ENCODE data around the gene TBX10. TPM values are rescaled to one million over a fixed set of nuclear protein-coding genes. Genes with fewer than 3 reads are reported as not detected.

The TBX10 gene
- polyA plus RNA-seq (not detected in 2 replicates), polyA minus RNA-seq (not detected in 2 replicates)

DNA sequence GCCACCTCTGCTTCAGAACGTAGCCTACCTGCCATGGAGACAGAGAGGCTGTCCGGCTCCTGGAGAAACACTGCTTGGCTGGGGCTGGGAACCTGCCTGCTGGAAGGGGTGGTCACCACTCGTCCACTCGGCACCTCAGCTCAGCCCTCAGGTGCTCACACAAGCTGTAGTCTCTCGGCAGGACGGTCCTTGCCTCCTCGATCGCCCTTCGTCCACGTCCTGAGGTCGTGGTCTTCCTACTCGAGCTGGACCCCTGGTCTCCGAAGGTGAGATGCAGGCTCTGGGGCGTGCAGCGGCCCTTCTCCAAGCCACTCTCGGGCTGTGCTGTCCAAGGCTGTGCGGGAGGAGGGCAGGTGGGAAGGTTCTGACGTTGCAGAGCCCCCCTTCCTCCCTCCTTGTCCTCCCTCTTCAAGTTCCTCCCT lies at the start of gene TBX10:
TBX10 (minus strand) TSS at position 326 of the 422 bp plus-strand sequence; CDS start at position 35, 291 bp downstream.
- Histone ChIP-seq H3K27ac (ENCODE audit: low read length) (no peak within 1 kb of the TSS), H4K20me1 (ENCODE audit: insufficient read depth) (no peaks in the 10 kb centered on the region), H3F3A (ENCODE audit: insufficient read depth, low read length, poor library complexity, severe bottlenecking) (no peaks in the 10 kb centered on the region), H3K4me2 (ENCODE audit: low read length) (no peak within 1 kb of the TSS), H3K36me3 (ENCODE audit: insufficient read depth, low read length) (no peaks in the 10 kb centered on the region), H3K9ac (ENCODE audit: low read length) (no peak within 1 kb of the TSS), H2AFZ (ENCODE audit: low read depth, low read length) (no peak within 1 kb of the TSS), H3K9me3 (ENCODE audit: low read length) (no peaks in the 10 kb centered on the region), H3K9me2 (ENCODE audit: insufficient read depth, low read length) (no peaks in the 10 kb centered on the region), H3K27me3 (ENCODE audit: insufficient read depth, low read depth, low read length) (no peaks in the 10 kb centered on the region), H3K4me3 (ENCODE audit: low read length) (no peak within 1 kb of the TSS), H3K79me2 (replicated peaks; ENCODE audit: insufficient read depth, low read length) (no peaks in the 10 kb centered on the region)
- TF ChIP-seq SMC3 (conservative IDR thresholded peaks at IDR 0.05; ENCODE audit: poor library complexity) (no peak), EZH2 (IDR thresholded peaks at IDR 0.05; ENCODE audit: borderline replicate concordance, insufficient read depth, low read length, poor library complexity, severe bottlenecking) (no peak), RAD21 (conservative IDR thresholded peaks at IDR 0.05) (no peak), EP300 (conservative IDR thresholded peaks at IDR 0.05; ENCODE audit: poor library complexity, severe bottlenecking) (no peak), MXI1 (conservative IDR thresholded peaks at IDR 0.05; ENCODE audit: poor library complexity, severe bottlenecking) (no peak), POLR2AphosphoS5 (IDR thresholded peaks at IDR 0.05) (no peak), TAF1 (IDR thresholded peaks at IDR 0.05; ENCODE audit: low read depth) (no peak), REST (IDR thresholded peaks at IDR 0.05; ENCODE audit: borderline replicate concordance) (no peak)
- TF ChIP-seq, protein P1, sequence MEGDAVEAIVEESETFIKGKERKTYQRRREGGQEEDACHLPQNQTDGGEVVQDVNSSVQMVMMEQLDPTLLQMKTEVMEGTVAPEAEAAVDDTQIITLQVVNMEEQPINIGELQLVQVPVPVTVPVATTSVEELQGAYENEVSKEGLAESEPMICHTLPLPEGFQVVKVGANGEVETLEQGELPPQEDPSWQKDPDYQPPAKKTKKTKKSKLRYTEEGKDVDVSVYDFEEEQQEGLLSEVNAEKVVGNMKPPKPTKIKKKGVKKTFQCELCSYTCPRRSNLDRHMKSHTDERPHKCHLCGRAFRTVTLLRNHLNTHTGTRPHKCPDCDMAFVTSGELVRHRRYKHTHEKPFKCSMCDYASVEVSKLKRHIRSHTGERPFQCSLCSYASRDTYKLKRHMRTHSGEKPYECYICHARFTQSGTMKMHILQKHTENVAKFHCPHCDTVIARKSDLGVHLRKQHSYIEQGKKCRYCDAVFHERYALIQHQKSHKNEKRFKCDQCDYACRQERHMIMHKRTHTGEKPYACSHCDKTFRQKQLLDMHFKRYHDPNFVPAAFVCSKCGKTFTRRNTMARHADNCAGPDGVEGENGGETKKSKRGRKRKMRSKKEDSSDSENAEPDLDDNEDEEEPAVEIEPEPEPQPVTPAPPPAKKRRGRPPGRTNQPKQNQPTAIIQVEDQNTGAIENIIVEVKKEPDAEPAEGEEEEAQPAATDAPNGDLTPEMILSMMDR (IDR thresholded peaks at IDR 0.05; ENCODE audit: poor library complexity, severe bottlenecking), result no peak

DNA sequence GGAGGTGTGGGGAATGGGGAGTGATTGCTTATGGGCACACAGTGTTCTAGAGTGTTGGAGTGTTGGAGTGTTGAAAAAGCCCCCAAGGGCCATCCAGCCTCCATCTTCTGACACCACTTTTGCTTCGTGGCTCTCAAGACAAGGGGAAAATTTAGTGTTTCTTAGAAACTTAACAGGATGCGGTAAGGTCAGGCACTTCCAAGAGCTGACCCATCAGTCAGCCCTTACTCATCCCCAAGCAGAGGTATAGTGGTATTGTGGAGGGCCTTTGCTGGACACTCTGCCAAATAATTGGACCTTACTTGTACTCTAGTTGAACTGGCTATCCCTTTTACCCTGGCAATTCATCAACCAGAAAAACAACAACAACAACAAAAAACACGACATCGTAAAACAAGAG lies 49.6 kb upstream of the TBX10 start:
- H3F3A ChIP-seq (ENCODE audit: insufficient read depth, low read length, poor library complexity, severe bottlenecking), result no peaks in the 10 kb centered on the region
- no peaks in the 10 kb centered on the region for H3K9me3 ChIP-seq (ENCODE audit: low read length)
- no peak overlapping the region for H2AFZ ChIP-seq (ENCODE audit: low read depth, low read length)
- H3K27me3 ChIP-seq (ENCODE audit: insufficient read depth, low read depth, low read length), result no peaks in the 10 kb centered on the region
- H3K79me2 ChIP-seq (replicated peaks; ENCODE audit: insufficient read depth, low read length), result no peaks in the 10 kb centered on the region
- no peak overlapping the region for H3K4me2 ChIP-seq (ENCODE audit: low read length)
- H3K27ac ChIP-seq (ENCODE audit: low read length), result no peak overlapping the region
- H3K36me3 ChIP-seq (ENCODE audit: insufficient read depth, low read length), result no peaks in the 10 kb centered on the region
- no peaks in the 10 kb centered on the region for H3K9me2 ChIP-seq (ENCODE audit: insufficient read depth, low read length)
- no peak overlapping the region for H3K9ac ChIP-seq (ENCODE audit: low read length)
- TF ChIP-seq MXI1 (conservative IDR thresholded peaks at IDR 0.05; ENCODE audit: poor library complexity, severe bottlenecking) (no peak), SMC3 (conservative IDR thresholded peaks at IDR 0.05; ENCODE audit: poor library complexity) (no peak), REST (IDR thresholded peaks at IDR 0.05; ENCODE audit: borderline replicate concordance) (no peak), EP300 (conservative IDR thresholded peaks at IDR 0.05; ENCODE audit: poor library complexity, severe bottlenecking) (no peak), TAF1 (IDR thresholded peaks at IDR 0.05; ENCODE audit: low read depth) (no peak), EZH2 (IDR thresholded peaks at IDR 0.05; ENCODE audit: borderline replicate concordance, insufficient read depth, low read length, poor library complexity, severe bottlenecking) (no peak), POLR2AphosphoS5 (IDR thresholded peaks at IDR 0.05) (no peak), RAD21 (conservative IDR thresholded peaks at IDR 0.05) (no peak)
- TF ChIP-seq, protein P1 (IDR thresholded peaks at IDR 0.05; ENCODE audit: poor library complexity, severe bottlenecking), result no peak
- H4K20me1 ChIP-seq (ENCODE audit: insufficient read depth), result no peaks in the 10 kb centered on the region
- no peak overlapping the region for H3K4me3 ChIP-seq (ENCODE audit: low read length)

All from neural cell (in vitro differentiated cells).